IPS-18a (cell line): ENCODE results near the gene HSD17B11.
"Not testable (repeated sequence)": the region's sequence is repeated elsewhere in the genome, so short reads cannot be mapped to it uniquely, and the experiment has no call there.

Experiments
- H3K27ac ChIP-seq: one replicate; pipeline ENCODE4 v1.5.1; 2013; ENCODE audit warnings: low read length
- H3K27me3 ChIP-seq: one replicate; pipeline ENCODE4 v1.6.1; 2013; ENCODE audit warnings: mild to moderate bottlenecking, low read length; ENCODE audit not compliant: control insufficient read depth, insufficient read depth
- H3K36me3 ChIP-seq: one replicate; pipeline ENCODE4 v1.6.1; 2013; ENCODE audit warnings: low read depth, low read length; ENCODE audit not compliant: control insufficient read depth
- H3K4me1 ChIP-seq: one replicate; pipeline ENCODE4 v1.6.1; 2013; ENCODE audit warnings: low read depth, low read length; ENCODE audit not compliant: control insufficient read depth
- H3K4me3 ChIP-seq: one replicate; pipeline ENCODE4 v1.5.1; 2013; ENCODE audit warnings: low read length
- H3K9ac ChIP-seq: one replicate; pipeline ENCODE4 v1.6.1; 2013; ENCODE audit warnings: mild to moderate bottlenecking, low read length, moderate library complexity
- H3K9me3 ChIP-seq: one replicate; pipeline ENCODE4 v1.6.1; 2013; ENCODE audit warnings: low read depth, low read length; ENCODE audit not compliant: control insufficient read depth

Gene HSD17B11

GRCh38 chr4:87420276-87420830 lies 29.4 kb upstream of the HSD17B11 start:
- Histone ChIP-seq H3K9me3 (no peaks in the 10 kb centered on the region), H3K9ac (no peak overlapping the region), H3K36me3 (no peaks in the 10 kb centered on the region), H3K27ac (no peak overlapping the region), H3K4me3 (no peak overlapping the region), H3K27me3 (no peaks in the 10 kb centered on the region), H3K4me1 (peaks cover 10% of the 10 kb centered on the region)

GRCh38 chr4:87419578-87420249 lies 28.7 kb upstream of the HSD17B11 start:
- H3K4me1 ChIP-seq = peaks cover 10% of the 10 kb centered on the region
- no peak overlapping the region for H3K9ac ChIP-seq
- H3K27me3 ChIP-seq = no peaks in the 10 kb centered on the region
- no peaks in the 10 kb centered on the region for H3K9me3 ChIP-seq
- no peak overlapping the region for H3K27ac ChIP-seq
- no peaks in the 10 kb centered on the region for H3K36me3 ChIP-seq
- no peak overlapping the region for H3K4me3 ChIP-seq

- H3K9ac ChIP-seq, H3K27ac ChIP-seq, H3K4me3 ChIP-seq, H3K27me3 ChIP-seq, H3K36me3 ChIP-seq, H3K9me3 ChIP-seq: not testable (repeated sequence)
- peaks cover 10% of the 10 kb centered on the region for H3K4me1 ChIP-seq
Measured at GRCh38 chr4:87418410-87418809, 27.4 kb upstream of the HSD17B11 start.

GRCh38 chr4:87416965-87417364 lies 26.0 kb upstream of the HSD17B11 start:
- Histone ChIP-seq H3K4me3 (no peak overlapping the region), H3K9ac (no peak overlapping the region), H3K9me3 (no peaks in the 10 kb centered on the region), H3K27me3 (no peaks in the 10 kb centered on the region), H3K36me3 (no peaks in the 10 kb centered on the region), H3K27ac (no peak overlapping the region), H3K4me1 (peaks cover 10% of the 10 kb centered on the region)

- Histone ChIP-seq H3K36me3 (no peaks in the 10 kb centered on the region), H3K9ac (no peak overlapping the region), H3K4me3 (no peak overlapping the region), H3K9me3 (no peaks in the 10 kb centered on the region), H3K4me1 (peaks cover 3% of the 10 kb centered on the region), H3K27ac (no peak overlapping the region), H3K27me3 (no peaks in the 10 kb centered on the region)
Measured at GRCh38 chr4:87414816-87415215, 23.8 kb upstream of the HSD17B11 start.

GRCh38 chr4:87410679-87411078 lies 19.7 kb upstream of the HSD17B11 start:
- Histone ChIP-seq H3K4me3 (no peak overlapping the region), H3K9ac (no peak overlapping the region), H3K36me3 (no peaks in the 10 kb centered on the region), H3K9me3 (no peaks in the 10 kb centered on the region), H3K27ac (no peak overlapping the region), H3K27me3 (no peaks in the 10 kb centered on the region), H3K4me1 (no peaks in the 10 kb centered on the region)

- Histone ChIP-seq H3K9ac (no peak overlapping the region), H3K27ac (no peak overlapping the region), H3K4me3 (no peak overlapping the region), H3K36me3 (no peaks in the 10 kb centered on the region), H3K9me3 (no peaks in the 10 kb centered on the region), H3K27me3 (no peaks in the 10 kb centered on the region), H3K4me1 (no peaks in the 10 kb centered on the region)
Measured at GRCh38 chr4:87410157-87410556, 19.2 kb upstream of the HSD17B11 start.

- Histone ChIP-seq H3K36me3 (no peaks in the 10 kb centered on the region), H3K9me3 (no peaks in the 10 kb centered on the region), H3K27me3 (no peaks in the 10 kb centered on the region), H3K4me3 (no peak overlapping the region), H3K27ac (no peak overlapping the region), H3K4me1 (no peaks in the 10 kb centered on the region), H3K9ac (no peak overlapping the region)
Measured at GRCh38 chr4:87409420-87409939, 18.5 kb upstream of the HSD17B11 start.

GRCh38 chr4:87406902-87407301 lies 15.9 kb upstream of the HSD17B11 start:
- not testable (repeated sequence) for H3K9ac ChIP-seq, H3K9me3 ChIP-seq, H3K27me3 ChIP-seq, H3K4me1 ChIP-seq, H3K27ac ChIP-seq, H3K4me3 ChIP-seq, H3K36me3 ChIP-seq

- no peak overlapping the region for H3K27ac ChIP-seq
- H3K36me3 ChIP-seq = no peaks in the 10 kb centered on the region
- no peaks in the 10 kb centered on the region for H3K4me1 ChIP-seq
- no peak overlapping the region for H3K9ac ChIP-seq
- no peak overlapping the region for H3K4me3 ChIP-seq
- H3K27me3 ChIP-seq = no peaks in the 10 kb centered on the region
- no peaks in the 10 kb centered on the region for H3K9me3 ChIP-seq
Measured at GRCh38 chr4:87406462-87406861, 15.5 kb upstream of the HSD17B11 start.

GRCh38 chr4:87405211-87405820 lies 14.3 kb upstream of the HSD17B11 start:
- no peak overlapping the region for H3K27ac ChIP-seq
- no peaks in the 10 kb centered on the region for H3K36me3 ChIP-seq

GRCh38 chr4:87403732-87404131 lies 12.7 kb upstream of the HSD17B11 start:
- H3K4me3 ChIP-seq, H3K9ac ChIP-seq, H3K4me1 ChIP-seq, H3K27me3 ChIP-seq, H3K36me3 ChIP-seq, H3K9me3 ChIP-seq, H3K27ac ChIP-seq: not testable (repeated sequence)

More at GRCh38 chr4:87405211-87405820, 14.3 kb upstream of the HSD17B11 start:
- Histone ChIP-seq H3K4me3 (no peak overlapping the region), H3K27me3 (no peaks in the 10 kb centered on the region), H3K9me3 (no peaks in the 10 kb centered on the region), H3K9ac (no peak overlapping the region), H3K4me1 (no peaks in the 10 kb centered on the region)
